ENCODE measurements around the gene MRPL18. TPM values are rescaled to one million over a fixed set of nuclear protein-coding genes. Genes with fewer than 3 reads are reported as not detected.

MRPL18 gene
- polyA plus RNA-seq, 3 donors from 2014 or later, result 50.4 to 92.5 (median 60.5) TPM

DNA sequence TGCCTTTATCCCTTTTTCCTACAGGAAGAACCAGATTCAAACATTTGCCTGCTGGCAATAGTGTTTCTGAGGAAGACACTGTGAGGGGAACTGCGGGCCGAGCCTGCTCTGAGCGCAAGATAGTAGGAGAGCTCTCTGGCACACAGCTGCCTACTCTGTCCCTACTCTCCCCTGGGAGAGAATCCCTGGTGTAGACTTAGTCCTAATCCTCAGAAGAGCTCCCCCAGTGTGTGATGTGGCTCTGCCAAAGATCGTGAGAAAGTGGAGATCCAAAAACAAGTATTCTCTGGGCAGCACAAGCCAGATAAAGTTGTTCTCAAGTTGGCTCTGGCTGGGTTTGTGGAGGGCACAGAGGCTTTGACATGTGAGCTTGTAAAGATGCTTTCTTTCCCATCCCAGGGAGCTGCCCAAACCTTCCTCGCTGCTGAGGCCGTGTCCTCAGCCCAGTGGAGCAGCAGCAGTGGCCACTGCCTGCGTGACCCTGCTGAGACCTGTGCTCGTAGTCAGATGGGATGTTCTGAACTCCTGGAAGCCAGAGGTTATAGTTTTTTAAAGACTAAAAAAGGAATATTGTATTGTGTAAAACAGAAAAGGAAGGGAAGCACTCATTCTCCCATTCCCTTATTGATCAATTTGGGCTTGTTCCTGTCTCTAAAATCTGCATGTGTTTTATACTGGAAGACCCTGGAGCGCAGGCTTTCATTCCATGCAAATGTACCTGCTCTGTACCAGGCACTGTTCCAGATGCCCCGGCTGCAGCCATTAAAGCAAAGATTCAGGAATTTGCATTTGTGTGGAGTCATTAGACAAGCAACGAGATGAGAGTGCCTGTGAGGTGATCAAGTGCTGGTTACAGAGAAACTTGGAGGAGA, 40.5 kb downstream of the MRPL18 start:
- H3K9me3 Mint-ChIP-seq, result no peaks in the 10 kb centered on the region
- H3K27ac Mint-ChIP-seq, result no peak overlapping the region
- H3K36me3 Mint-ChIP-seq, result no peaks in the 10 kb centered on the region
- peaks cover 0 to 2% (median 0%) of the 10 kb centered on the region in 3 donors for H3K27me3 Mint-ChIP-seq (ENCODE audit: low read depth in 3 of 3)
- H3K4me3 Mint-ChIP-seq, result no peak overlapping the region
- no peaks in the 10 kb centered on the region for H3K4me1 Mint-ChIP-seq
- no peak for DNase-seq

DNA sequence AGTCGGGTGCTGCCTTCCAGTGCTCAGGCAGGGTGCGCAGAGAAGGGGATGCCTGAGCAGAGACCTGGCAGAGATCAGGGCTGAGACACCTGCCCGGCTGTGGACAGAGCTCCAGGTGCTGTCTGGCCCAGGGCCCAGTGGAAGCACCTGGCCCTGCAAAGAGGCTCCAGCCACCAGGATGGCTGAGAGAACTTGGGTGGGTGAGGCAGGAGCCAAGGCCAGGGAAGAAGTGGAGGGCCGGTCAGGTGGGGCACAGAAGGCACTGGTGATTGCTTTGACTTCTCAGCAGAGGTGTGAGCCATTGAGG, 41.1 kb downstream of the MRPL18 start:
- Mint-ChIP-seq H3K4me3 (no peak overlapping the region), H3K9me3 (no peaks in the 10 kb centered on the region), H3K36me3 (no peaks in the 10 kb centered on the region), H3K27ac (no peak overlapping the region), H3K27me3 (ENCODE audit: low read depth in 3 of 3) (peaks cover 0 to 2% (median 0%) of the 10 kb centered on the region in 3 donors), H3K4me1 (no peaks in the 10 kb centered on the region)
- DNase-seq, result no peak

- DNase-seq, result no peak
- peaks cover 0 to 4% (median 0%) of the 10 kb centered on the region in 3 donors for H3K27me3 Mint-ChIP-seq (ENCODE audit: low read depth in 3 of 3)
- H3K27ac Mint-ChIP-seq, result no peak overlapping the region
- H3K4me3 Mint-ChIP-seq, result no peak overlapping the region
- H3K36me3 Mint-ChIP-seq, result no peaks in the 10 kb centered on the region
- no peaks in the 10 kb centered on the region for H3K9me3 Mint-ChIP-seq
- H3K4me1 Mint-ChIP-seq, result no peaks in the 10 kb centered on the region
Measured at GRCh38 chr6:159832946-159833345, 42.7 kb downstream of the MRPL18 start.

DNA sequence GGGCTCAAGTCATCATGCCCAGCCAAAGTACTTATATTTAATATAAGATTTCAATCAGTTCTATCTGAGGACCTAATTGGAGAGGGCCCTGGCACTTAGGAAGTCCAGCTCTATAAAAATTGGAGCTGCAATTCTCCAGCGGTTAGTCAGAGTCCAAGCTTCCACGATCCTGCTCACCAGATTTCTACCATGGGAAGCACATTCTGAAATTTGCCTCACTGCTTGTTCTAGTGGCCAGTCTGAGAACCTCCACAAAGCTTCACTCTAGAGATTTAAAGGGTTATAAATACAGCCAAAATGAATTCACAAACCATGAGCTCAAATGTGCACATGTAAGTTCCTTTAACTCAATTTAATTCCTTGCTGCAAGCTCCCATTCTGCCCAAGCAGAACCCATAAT, 43.3 kb downstream of the MRPL18 start:
- no peaks in the 10 kb centered on the region for H3K4me1 Mint-ChIP-seq
- H3K4me3 Mint-ChIP-seq, result no peak overlapping the region
- H3K9me3 Mint-ChIP-seq, result no peaks in the 10 kb centered on the region
- H3K27ac Mint-ChIP-seq, result no peak overlapping the region
- H3K27me3 Mint-ChIP-seq (ENCODE audit: low read depth in 3 of 3), result peaks cover 0 to 4% (median 0%) of the 10 kb centered on the region in 3 donors
- no peak for DNase-seq
- H3K36me3 Mint-ChIP-seq, result no peaks in the 10 kb centered on the region

DNA sequence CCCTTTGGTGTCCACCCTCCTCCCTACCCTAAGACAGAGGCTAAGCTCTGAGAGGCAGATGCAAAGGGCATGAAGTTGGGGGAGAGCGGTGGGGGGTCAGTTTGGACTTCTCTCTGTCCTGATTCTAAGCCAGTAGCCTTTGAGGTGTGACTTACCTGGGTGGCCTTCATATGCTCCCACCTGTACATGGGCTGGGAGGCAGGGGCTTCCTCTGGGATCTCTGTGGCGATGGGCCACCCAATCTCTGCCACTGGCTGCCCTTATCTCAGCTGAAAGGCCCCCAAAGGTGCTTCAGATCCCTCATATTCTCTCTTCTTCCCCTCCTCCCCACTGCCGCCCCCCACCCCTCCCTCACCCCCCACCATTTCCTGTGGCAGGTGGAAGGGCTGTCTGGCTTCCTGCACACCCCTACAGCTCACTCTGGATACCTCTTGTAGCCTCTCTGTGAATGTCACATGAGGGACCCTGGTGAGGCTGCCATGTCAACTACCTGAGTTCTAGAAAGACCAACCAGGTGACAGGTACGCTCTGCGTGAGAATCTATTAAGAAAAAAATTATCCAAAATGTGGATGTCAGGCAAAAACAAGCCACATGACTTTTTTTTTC, 43.8 kb downstream of the MRPL18 start:
- H3K27me3 Mint-ChIP-seq (ENCODE audit: low read depth in 3 of 3), result peaks cover 0 to 4% (median 0%) of the 10 kb centered on the region in 3 donors
- H3K4me1 Mint-ChIP-seq, result no peaks in the 10 kb centered on the region

GRCh38 chr6:159836718-159837490, 46.6 kb downstream of the MRPL18 start:
- Mint-ChIP-seq H3K9me3 (no peaks in the 10 kb centered on the region), H3K36me3 (no peaks in the 10 kb centered on the region), H3K27me3 (ENCODE audit: low read depth in 3 of 3) (peaks cover 0 to 2% (median 0%) of the 10 kb centered on the region in 3 donors), H3K4me1 (no peaks in the 10 kb centered on the region), H3K4me3 (no peak overlapping the region), H3K27ac (no peak overlapping the region)
- DNase-seq, result no peak

More for the DNA sequence above, 43.8 kb downstream of the MRPL18 start:
- no peak overlapping the region for H3K27ac Mint-ChIP-seq
- no peaks in the 10 kb centered on the region for H3K9me3 Mint-ChIP-seq
- no peak for DNase-seq
- H3K4me3 Mint-ChIP-seq, result no peak overlapping the region
- no peaks in the 10 kb centered on the region for H3K36me3 Mint-ChIP-seq

GRCh38 chr6:159837511-159837910, 47.2 kb downstream of the MRPL18 start:
- no peak overlapping the region for H3K27ac Mint-ChIP-seq
- H3K36me3 Mint-ChIP-seq, result no peaks in the 10 kb centered on the region
- H3K4me3 Mint-ChIP-seq, result no peak overlapping the region
- no peaks in the 10 kb centered on the region for H3K4me1 Mint-ChIP-seq
- H3K9me3 Mint-ChIP-seq, result no peaks in the 10 kb centered on the region
- no peak for DNase-seq
- peaks cover 0 to 2% (median 0%) of the 10 kb centered on the region in 3 donors for H3K27me3 Mint-ChIP-seq (ENCODE audit: low read depth in 3 of 3)

- Mint-ChIP-seq H3K9me3 (no peaks in the 10 kb centered on the region), H3K36me3 (no peaks in the 10 kb centered on the region), H3K4me1 (no peaks in the 10 kb centered on the region), H3K27ac (no peak overlapping the region), H3K27me3 (ENCODE audit: low read depth in 3 of 3) (peaks cover 0 to 2% (median 0%) of the 10 kb centered on the region in 3 donors), H3K4me3 (no peak overlapping the region)
- no peak for DNase-seq
Measured at GRCh38 chr6:159838020-159838744, 47.9 kb downstream of the MRPL18 start.

DNA sequence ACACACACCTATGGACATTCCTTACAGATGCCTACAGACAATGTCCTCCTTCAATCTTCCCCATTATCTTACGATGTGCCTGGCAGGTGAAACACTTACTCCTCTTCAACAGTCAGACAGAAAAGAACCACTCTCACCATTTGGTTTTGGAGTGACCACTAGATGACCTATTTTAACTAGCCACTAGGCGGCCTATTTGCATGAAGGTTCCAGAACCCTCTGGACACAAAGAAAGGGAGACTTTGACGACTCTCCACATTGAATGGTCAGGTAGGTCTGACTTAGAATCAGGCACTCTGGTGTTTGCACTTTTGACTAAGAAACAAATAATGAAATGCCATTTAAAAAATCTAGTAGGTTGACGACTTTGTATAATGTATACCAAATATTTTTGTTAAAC, 51.8 kb downstream of the MRPL18 start:
- Mint-ChIP-seq H3K4me3 (no peak overlapping the region), H3K27ac (no peak overlapping the region), H3K36me3 (no peaks in the 10 kb centered on the region), H3K9me3 (no peaks in the 10 kb centered on the region), H3K4me1 (no peaks in the 10 kb centered on the region), H3K27me3 (ENCODE audit: low read depth in 3 of 3) (peaks cover 0 to 2% (median 1%) of the 10 kb centered on the region in 3 donors)
- no peak for DNase-seq

GRCh38 chr6:159844737-159845645, 54.7 kb downstream of the MRPL18 start:
- H3K27me3 Mint-ChIP-seq (ENCODE audit: low read depth in 3 of 3), result peaks cover 0 to 2% (median 1%) of the 10 kb centered on the region in 3 donors
- H3K27ac Mint-ChIP-seq, result no peak overlapping the region
- H3K36me3 Mint-ChIP-seq, result peaks cover 0 to 4% (median 0%) of the 10 kb centered on the region in 3 donors
- DNase-seq, result no peak
- no peak overlapping the region for H3K4me3 Mint-ChIP-seq
- H3K9me3 Mint-ChIP-seq, result no peaks in the 10 kb centered on the region
- peaks cover 4 to 6% of the 10 kb centered on the region in 2 donors for H3K4me1 Mint-ChIP-seq
